Activated naive CD8-positive, alpha-beta T cell treated with anti-CD3 and anti-CD28 coated beads, Interleukin-2, amount 50 U/mL, for 16 hours (primary cell): ENCODE measurements around the gene NMUR2.

Experiments
- DNase-seq: peaks from one replicate; pipeline ENCODE4 v3.0.0-alpha.2; 2020; ENCODE audit warnings: low read depth, low spot score

The NMUR2 gene

GRCh38 chr5:152369298-152369697, 35.8 kb downstream of the NMUR2 start:
- no peak for DNase-seq

- DNase-seq, result no peak
These were observed 37.5 kb downstream of the NMUR2 start for GRCh38 chr5:152367554-152367953.

- no peak for DNase-seq
These were observed 38.4 kb downstream of the NMUR2 start for GRCh38 chr5:152366716-152367115.

GRCh38 chr5:152364899-152365298, 40.2 kb downstream of the NMUR2 start:
- DNase-seq, result no peak

- no peak for DNase-seq
These were observed 40.9 kb downstream of the NMUR2 start for GRCh38 chr5:152364172-152364571.

- no peak for DNase-seq
These were observed 46.1 kb downstream of the NMUR2 start for GRCh38 chr5:152358861-152359568.

GRCh38 chr5:152356506-152356905, 48.6 kb downstream of the NMUR2 start:
- no peak for DNase-seq

- DNase-seq, result no peak
These were observed 50.0 kb downstream of the NMUR2 start for GRCh38 chr5:152355061-152355460.

GRCh38 chr5:152353001-152353400, 52.1 kb downstream of the NMUR2 start:
- no peak for DNase-seq

GRCh38 chr5:152349683-152350526, 55.2 kb downstream of the NMUR2 start:
- no peak for DNase-seq
